HCT116 (cell line): ENCODE data around the gene FAM219A. TPM values are rescaled to one million over a fixed set of nuclear protein-coding genes. Genes with fewer than 3 reads are reported as not detected.

Experiments used
- ATAC-seq: fragments of 200-7000 bp; cut with Tn5 transposase; 2 replicates; pipeline ENCODE4 v1.9.1; 2020; ENCODE audit warnings: mild to moderate bottlenecking, moderate library complexity
- BruUV-seq: library from RNA; stranded (reverse); fragments of 400-500 nt; replicated peaks from 2 replicates; lab custom pipeline; 2021; lab: Mats Ljungman, UMichigan
- CTCF ChIA-PET: fragments of 300-600 bp; sonication (Branson Sonifier 250); formaldehyde crosslinking; loops from one replicate; lab custom pipeline; 2021; ENCODE audit warnings: antibody characterized with exemption; lab: Charles Lee
- POLR2A ChIA-PET: fragments of 300-600, 350-600 bp; sonication (Branson Sonifier 250); formaldehyde crosslinking; loops from one replicate; lab custom pipeline; 2021; ENCODE audit warnings: antibody characterized with exemption; lab: Charles Lee
- RAD21 ChIA-PET, 2 experiments: fragments of 300-600 bp; sonication (Branson Sonifier 250); formaldehyde crosslinking; loops; one replicate each; lab custom pipeline; 2023; ENCODE audit warnings: low total read pairs in 2 of 2; ENCODE audit not compliant: uncharacterized antibody in 2 of 2, unreplicated experiment in 2 of 2, low non-redundant PET in 1 of 2; lab: Charles Lee
- DNase-seq: peaks from one replicate; pipeline ENCODE4 v3.0.0-alpha.2; 2010; ENCODE audit warnings: low read depth, low spot score
- H2AFZ ChIP-seq: fragments of 200-600 bp; shearing (Covaris generic), sonication (generic); 2 replicates; pipeline ENCODE4 v1.6.1; 2017; ENCODE audit warnings: low read depth, mixed run types, mixed read lengths, antibody characterized with exemption, low read length; ENCODE audit not compliant: poor library complexity, severe bottlenecking
- H3K27ac ChIP-seq: 2 replicates; pipeline ENCODE4 v1.5.1; 2012; ENCODE audit warnings: low read depth, low read length
- H3K27me3 ChIP-seq: fragments of 200-600 bp; sonication (generic); 2 replicates; pipeline ENCODE4 v1.6.1; 2016; ENCODE audit warnings: mixed run types, low read length, mixed read lengths; ENCODE audit not compliant: insufficient read depth
- H3K36me3 ChIP-seq, 2 experiments: fragments of 200-500 bp in 1 of 2; fragments of 200-600 bp in 1 of 2; sonication (Bioruptor generic) in 1 of 2; sonication (generic) in 1 of 2; 2 replicates each; pipeline versions ENCODE4 v1.5.1 to v1.6.1; 2014 to 2016; ENCODE audit warnings: low read length in 2 of 2, inconsistent platforms in 1 of 2, mixed read lengths in 1 of 2, mixed run types in 1 of 2; ENCODE audit not compliant: insufficient read depth in 2 of 2, control insufficient read depth in 1 of 2
- H3K4me1 ChIP-seq, 2 experiments: fragments of 200-600 bp in 1 of 2; sonication (generic) in 1 of 2; 2 replicates each; pipeline versions ENCODE4 v1.5.1 to v1.6.1; 2012 to 2017; ENCODE audit warnings: low read length in 2 of 2, inconsistent platforms in 1 of 2, mild to moderate bottlenecking in 1 of 2, mixed read lengths in 1 of 2, mixed run types in 1 of 2, moderate library complexity in 1 of 2; ENCODE audit not compliant: insufficient read depth in 2 of 2, control insufficient read depth in 1 of 2
- H3K4me2 ChIP-seq: fragments of 200-600 bp; sonication (generic); 2 replicates; pipeline ENCODE4 v1.6.1; 2017; ENCODE audit warnings: mixed run types, low read length, mixed read lengths
- H3K4me3 ChIP-seq, 2 experiments: fragments of 200-600 bp in 1 of 2; sonication (generic) in 1 of 2; replicated peaks in 1 of 2; 2 replicates each; pipeline ENCODE4 v1.5.1; 2011 to 2016; ENCODE audit warnings: low read length in 2 of 2, control low read depth in 1 of 2, low read depth in 1 of 2, mild to moderate bottlenecking in 1 of 2, mixed read lengths in 1 of 2, mixed run types in 1 of 2
- H3K79me2 ChIP-seq: fragments of 200-600 bp; sonication (generic); 2 replicates; pipeline ENCODE4 v1.6.1; 2017; ENCODE audit warnings: mild to moderate bottlenecking, mixed run types, low read length, moderate library complexity, mixed read lengths; ENCODE audit not compliant: insufficient read depth
- H3K9ac ChIP-seq: fragments of 200-600 bp; sonication (generic); 2 replicates; pipeline ENCODE4 v1.6.1; 2016; ENCODE audit warnings: low read length, mixed read lengths
- H3K9me2 ChIP-seq: fragments of 200-600 bp; sonication (generic), shearing (Covaris generic); 2 replicates; pipeline ENCODE4 v1.6.1; 2017; ENCODE audit warnings: mixed run types, mild to moderate bottlenecking, moderate library complexity; ENCODE audit not compliant: insufficient read depth
- H3K9me3 ChIP-seq, 2 experiments: fragments of 200-500 bp in 1 of 2; fragments of 200-600 bp in 1 of 2; sonication (Bioruptor generic) in 1 of 2; sonication (generic) in 1 of 2; 2 replicates each; pipeline ENCODE4 v1.6.1; 2014 to 2017; ENCODE audit warnings: low read length in 2 of 2, mixed read lengths in 2 of 2, inconsistent platforms in 1 of 2, low read depth in 1 of 2, mild to moderate bottlenecking in 1 of 2, mixed run types in 1 of 2, moderate library complexity in 1 of 2; ENCODE audit not compliant: control insufficient read depth in 1 of 2, insufficient read depth in 1 of 2
- H4K20me1 ChIP-seq: fragments of 200-600 bp; sonication (generic), shearing (Covaris generic); 2 replicates; pipeline ENCODE4 v1.6.1; 2017; ENCODE audit warnings: mixed run types, mild to moderate bottlenecking, moderate library complexity; ENCODE audit not compliant: insufficient read depth
- CEBPB ChIP-seq: IDR thresholded peaks from 2 replicates; pipeline ENCODE4 v1.6.1; 2012; ENCODE audit warnings: low read depth
- RAD21 ChIP-seq: IDR thresholded peaks from 2 replicates; pipeline ENCODE4 v1.6.1; 2012; ENCODE audit warnings: low read depth, mild to moderate bottlenecking
- SP1 ChIP-seq: IDR thresholded peaks from 2 replicates; pipeline ENCODE4 v1.6.1; 2012; ENCODE audit warnings: low read depth
- SRF ChIP-seq: IDR thresholded peaks from 2 replicates; pipeline ENCODE4 v1.6.1; 2012; ENCODE audit warnings: low read depth
- TCF7L2 ChIP-seq: IDR thresholded peaks from 2 replicates; pipeline ENCODE4 v1.7.0; 2011; ENCODE audit warnings: borderline replicate concordance, inconsistent platforms; ENCODE audit not compliant: insufficient read depth, insufficient read length; ENCODE audit errors: extremely low read depth
- intact Hi-C: fragments of 100-400 bp; cut with micrococcal nuclease; formaldehyde crosslinking; loops from 2 replicates; pipeline ENCODE4 v1.10.0; 2022
- total RNA-seq: library from RNA; stranded (reverse); gene quantifications from one replicate; pipeline ENCODE4 v1.2.1, GENCODE V29; 2021; ENCODE audit not compliant: unreplicated experiment

The FAM219A gene
- total RNA-seq, 1 experiment from 2014 or later = 13.4 TPM

GRCh38 chr9:34349324-34349723, 109.0 kb downstream of the FAM219A start:
- H3K9me2 ChIP-seq = no peaks in the 10 kb centered on the region
- TF ChIP-seq RAD21 = no peak
- TF ChIP-seq CEBPB = no peak
- no peak for TF ChIP-seq TCF7L2
- no peak for TF ChIP-seq SP1
- TF ChIP-seq SRF = no peak
- H3K4me2 ChIP-seq = no peak overlapping the region
- RAD21 ChIA-PET = no interaction called here
- POLR2A ChIA-PET = no interaction called here
- no peaks in the 10 kb centered on the region for H3K36me3 ChIP-seq
- no TSS peak for BruUV-seq
- no peak overlapping the region for H3K27ac ChIP-seq
- no peak overlapping the region for H3K4me3 ChIP-seq
- CTCF ChIA-PET = no interaction called here
- H3K4me1 ChIP-seq = no peaks in the 10 kb centered on the region
- no peaks in the 10 kb centered on the region for H3K9me3 ChIP-seq
- intact Hi-C loops = no loop called here
- H2AFZ ChIP-seq = no peak overlapping the region
- H3K9ac ChIP-seq = no peak overlapping the region
- no peaks in the 10 kb centered on the region for H4K20me1 ChIP-seq
- DNase-seq = no peak
- no peaks in the 10 kb centered on the region for H3K79me2 ChIP-seq
- no peaks in the 10 kb centered on the region for H3K27me3 ChIP-seq
- no peak for ATAC-seq

Other genes with a start within 250 kb of the FAM219A start
- gene KIF24, start 129.3 kb downstream of the FAM219A start, total RNA-seq = 5.8 TPM
- gene NUDT2, start 129.0 kb downstream of the FAM219A start, total RNA-seq = 39.3 TPM
- 8.5 TPM for gene MYORG, start 81.7 kb downstream of the FAM219A start, total RNA-seq
- gene DNAI1, start 235 bp upstream of the FAM219A start, total RNA-seq = 1.1 TPM
- 6.1 TPM for gene ENHO, start 64.4 kb upstream of the FAM219A start, total RNA-seq
- gene CNTFR, start 131.2 kb upstream of the FAM219A start, total RNA-seq = not detected
- gene RPP25L, start 153.5 kb upstream of the FAM219A start, total RNA-seq = 51.1 TPM
- gene DCTN3, start 161.9 kb upstream of the FAM219A start, total RNA-seq = 64.0 TPM
- 0.42 TPM for gene ARID3C, start 170.5 kb upstream of the FAM219A start, total RNA-seq
- gene SIGMAR1, start 179.2 kb upstream of the FAM219A start, total RNA-seq = 109 TPM
- 28.2 TPM for gene GALT, start 188.1 kb upstream of the FAM219A start, total RNA-seq
- 10.6 TPM for gene IL11RA, start 193.6 kb upstream of the FAM219A start, total RNA-seq
- 1.0 TPM for gene CCL27, start 204.1 kb upstream of the FAM219A start, total RNA-seq
- gene CCL19, start 232.7 kb upstream of the FAM219A start, total RNA-seq = not detected